ENCODE measurements around the gene WDR59.

The WDR59 gene

GRCh38 chr16:75023009-75023408, 38.1 kb upstream of the WDR59 start:
- no peaks in the 10 kb centered on the region for H3K9me2 ChIP-seq (replicated peaks; ENCODE audit: low read depth, low read length)
- H3K4me1 ChIP-seq (ENCODE audit: insufficient read depth, low read length, poor library complexity, severe bottlenecking) = peaks cover 26% of the 10 kb centered on the region
- no peak overlapping the region for H2AFZ ChIP-seq (ENCODE audit: low read length)
- peaks cover 59% of the 10 kb centered on the region for H3K36me3 ChIP-seq (ENCODE audit: insufficient read depth, low read length)
- no peak overlapping the region for H3K4me3 ChIP-seq (ENCODE audit: low read length, poor library complexity, severe bottlenecking)
- H3K27me3 ChIP-seq (ENCODE audit: insufficient read depth, low read length, poor library complexity, severe bottlenecking) = no peaks in the 10 kb centered on the region
- TF ChIP-seq EZH2phosphoT487 (IDR thresholded peaks at IDR 0.05; ENCODE audit: borderline replicate concordance) (no peak), CTCF (conservative IDR thresholded peaks at IDR 0.05; ENCODE audit: low read length) (no peak)
- peak overlapping the region; percentile 13 for H3K4me2 ChIP-seq (ENCODE audit: low read depth, low read length, poor library complexity, severe bottlenecking)
- no peaks in the 10 kb centered on the region; the same call in 1 of the 2 replicates for H3F3A ChIP-seq (ENCODE audit: low read depth)
- H3K9me3 ChIP-seq (ENCODE audit: insufficient read depth, low read depth, low read length) = peaks cover 15% of the 10 kb centered on the region; the same call in 1 of the 2 replicates
- peaks cover 95% of the 10 kb centered on the region for H4K20me1 ChIP-seq (ENCODE audit: insufficient read depth, low read length, poor library complexity, severe bottlenecking)
- peaks cover 99% of the 10 kb centered on the region for H3K79me2 ChIP-seq (ENCODE audit: insufficient read depth, low read length)
- H3K9ac ChIP-seq (ENCODE audit: low read depth, low read length, poor library complexity, severe bottlenecking) = no peak overlapping the region

GRCh38 chr16:75022567-75022966, 37.6 kb upstream of the WDR59 start:
- Histone ChIP-seq H3K4me1 (ENCODE audit: insufficient read depth, low read length, poor library complexity, severe bottlenecking) (peaks cover 21% of the 10 kb centered on the region), H3K79me2 (ENCODE audit: insufficient read depth, low read length) (peaks cover 99% of the 10 kb centered on the region), H3K9me3 (ENCODE audit: insufficient read depth, low read depth, low read length) (peaks cover 15% of the 10 kb centered on the region; the same call in 1 of the 2 replicates), H3K4me2 (ENCODE audit: low read depth, low read length, poor library complexity, severe bottlenecking) (peak overlapping the region; percentile 13), H3K9me2 (replicated peaks; ENCODE audit: low read depth, low read length) (no peaks in the 10 kb centered on the region), H3K27me3 (ENCODE audit: insufficient read depth, low read length, poor library complexity, severe bottlenecking) (no peaks in the 10 kb centered on the region), H3K9ac (ENCODE audit: low read depth, low read length, poor library complexity, severe bottlenecking) (no peak overlapping the region), H3F3A (ENCODE audit: low read depth) (no peaks in the 10 kb centered on the region; the same call in 1 of the 2 replicates), H2AFZ (ENCODE audit: low read length) (no peak overlapping the region), H3K36me3 (ENCODE audit: insufficient read depth, low read length) (peaks cover 58% of the 10 kb centered on the region), H3K4me3 (ENCODE audit: low read length, poor library complexity, severe bottlenecking) (no peak overlapping the region), H4K20me1 (ENCODE audit: insufficient read depth, low read length, poor library complexity, severe bottlenecking) (peaks cover 95% of the 10 kb centered on the region)
- TF ChIP-seq EZH2phosphoT487 (IDR thresholded peaks at IDR 0.05; ENCODE audit: borderline replicate concordance) (no peak), CTCF (conservative IDR thresholded peaks at IDR 0.05; ENCODE audit: low read length) (no peak)

- H3K4me1 ChIP-seq (ENCODE audit: insufficient read depth, low read length, poor library complexity, severe bottlenecking) = peaks cover 19% of the 10 kb centered on the region
- H3K79me2 ChIP-seq (ENCODE audit: insufficient read depth, low read length) = peaks cover 99% of the 10 kb centered on the region
- no peak overlapping the region for H3K4me3 ChIP-seq (ENCODE audit: low read length, poor library complexity, severe bottlenecking)
Measured at GRCh38 chr16:75021410-75021809, 36.5 kb upstream of the WDR59 start.

More at GRCh38 chr16:75021410-75021809, 36.5 kb upstream of the WDR59 start:
- no peak for TF ChIP-seq CTCF (conservative IDR thresholded peaks at IDR 0.05; ENCODE audit: low read length)
- TF ChIP-seq EZH2phosphoT487 (IDR thresholded peaks at IDR 0.05; ENCODE audit: borderline replicate concordance) = no peak
- Histone ChIP-seq H3F3A (ENCODE audit: low read depth) (no peaks in the 10 kb centered on the region; the same call in 1 of the 2 replicates), H3K36me3 (ENCODE audit: insufficient read depth, low read length) (peaks cover 49% of the 10 kb centered on the region), H3K4me2 (ENCODE audit: low read depth, low read length, poor library complexity, severe bottlenecking) (no peak overlapping the region), H4K20me1 (ENCODE audit: insufficient read depth, low read length, poor library complexity, severe bottlenecking) (peaks cover 95% of the 10 kb centered on the region), H3K27me3 (ENCODE audit: insufficient read depth, low read length, poor library complexity, severe bottlenecking) (no peaks in the 10 kb centered on the region), H3K9me2 (replicated peaks; ENCODE audit: low read depth, low read length) (no peaks in the 10 kb centered on the region), H3K9me3 (ENCODE audit: insufficient read depth, low read depth, low read length) (peaks cover 15% of the 10 kb centered on the region; the same call in 1 of the 2 replicates), H2AFZ (ENCODE audit: low read length) (no peak overlapping the region), H3K9ac (ENCODE audit: low read depth, low read length, poor library complexity, severe bottlenecking) (no peak overlapping the region)

Data from Loucy (cell line).